GM13976 (cell line): Measurements from ENCODE around the gene RASA2.

Experiments used
- DNase-seq: peaks from one replicate; pipeline ENCODE4 v3.0.0; 2012; ENCODE audit warnings: low spot score
- in situ Hi-C: fragments of 300-500 bp; cut with MboI; formaldehyde crosslinking; loops from one replicate; pipeline ENCODE4 v1.12.0; 2022; ENCODE audit warnings: low sequenced_read_pairs, mixed read lengths, inconsistent platforms; ENCODE audit not compliant: unreplicated experiment
- TF ChIP-seq, protein P1 (sequence below): IDR thresholded peaks from 2 replicates; pipeline ENCODE4 v1.5.1; 2012; ENCODE audit warnings: borderline replicate concordance, mild to moderate bottlenecking; ENCODE audit not compliant: insufficient read depth; ENCODE audit errors: extremely low read depth, missing control alignments, control extremely low read depth

Gene RASA2

DNA sequence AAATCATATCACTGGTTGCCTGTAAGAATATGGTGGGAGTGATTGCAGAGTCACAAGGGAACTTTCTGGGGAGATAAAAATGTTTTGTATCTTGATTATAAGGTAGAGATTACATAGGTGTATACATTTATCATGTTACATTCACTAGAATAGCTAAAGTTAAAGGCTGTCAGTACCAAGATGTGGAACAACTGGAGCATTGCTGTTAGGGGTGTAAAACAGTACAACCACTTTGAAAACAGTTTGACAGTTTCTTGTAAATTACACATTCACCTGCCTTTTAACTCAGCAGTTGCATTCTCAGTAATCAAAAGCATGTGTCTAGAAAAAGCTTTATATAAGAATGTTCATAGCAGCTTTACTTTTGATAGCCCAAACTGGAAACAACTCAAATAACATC, 27.6 kb downstream of the RASA2 start:
- in situ Hi-C loops: no loop called here
- TF ChIP-seq, protein P1, sequence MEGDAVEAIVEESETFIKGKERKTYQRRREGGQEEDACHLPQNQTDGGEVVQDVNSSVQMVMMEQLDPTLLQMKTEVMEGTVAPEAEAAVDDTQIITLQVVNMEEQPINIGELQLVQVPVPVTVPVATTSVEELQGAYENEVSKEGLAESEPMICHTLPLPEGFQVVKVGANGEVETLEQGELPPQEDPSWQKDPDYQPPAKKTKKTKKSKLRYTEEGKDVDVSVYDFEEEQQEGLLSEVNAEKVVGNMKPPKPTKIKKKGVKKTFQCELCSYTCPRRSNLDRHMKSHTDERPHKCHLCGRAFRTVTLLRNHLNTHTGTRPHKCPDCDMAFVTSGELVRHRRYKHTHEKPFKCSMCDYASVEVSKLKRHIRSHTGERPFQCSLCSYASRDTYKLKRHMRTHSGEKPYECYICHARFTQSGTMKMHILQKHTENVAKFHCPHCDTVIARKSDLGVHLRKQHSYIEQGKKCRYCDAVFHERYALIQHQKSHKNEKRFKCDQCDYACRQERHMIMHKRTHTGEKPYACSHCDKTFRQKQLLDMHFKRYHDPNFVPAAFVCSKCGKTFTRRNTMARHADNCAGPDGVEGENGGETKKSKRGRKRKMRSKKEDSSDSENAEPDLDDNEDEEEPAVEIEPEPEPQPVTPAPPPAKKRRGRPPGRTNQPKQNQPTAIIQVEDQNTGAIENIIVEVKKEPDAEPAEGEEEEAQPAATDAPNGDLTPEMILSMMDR: no peak
- DNase-seq: no peak

DNA sequence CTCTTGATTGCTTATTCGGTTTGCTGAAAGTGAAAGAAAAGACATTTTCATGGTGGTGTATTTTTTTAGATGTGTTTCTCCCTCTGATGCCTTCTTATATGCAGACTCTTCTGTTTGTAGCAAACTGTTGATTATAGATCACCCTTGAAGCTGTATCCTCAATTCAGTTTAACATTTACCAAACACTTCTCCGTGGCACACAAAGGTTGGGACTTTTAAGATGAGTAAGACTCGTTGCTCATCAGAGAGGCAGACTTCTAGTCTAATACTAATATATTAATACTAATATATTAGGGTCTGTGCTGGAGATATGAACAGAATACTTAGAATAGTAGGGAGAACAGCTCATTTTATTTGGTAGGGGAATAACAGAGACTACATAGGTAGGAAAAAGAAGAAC, 32.8 kb downstream of the RASA2 start:
- in situ Hi-C loops: no loop called here
- no peak for DNase-seq
- TF ChIP-seq, protein P1: no peak

DNA sequence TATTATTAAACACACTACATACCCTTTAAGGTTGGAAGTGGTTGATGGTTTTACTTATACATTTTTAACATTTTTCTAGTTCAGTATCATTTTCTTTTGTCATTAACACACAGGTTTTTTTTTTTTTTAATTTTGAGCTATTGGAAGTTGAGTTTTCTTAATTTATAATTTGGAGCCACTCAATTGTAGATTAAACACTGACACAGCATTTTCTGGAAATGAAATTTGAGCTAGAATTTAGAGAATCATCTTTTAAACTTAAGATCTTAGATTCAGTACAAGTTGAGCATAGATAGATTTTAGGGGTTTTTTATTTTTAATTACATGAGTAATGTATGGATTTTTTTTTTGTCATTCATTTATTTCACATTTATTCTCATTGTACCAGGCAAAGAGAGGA, 35.0 kb downstream of the RASA2 start:
- in situ Hi-C loops: no loop called here
- DNase-seq: no peak
- TF ChIP-seq, protein P1: no peak

- DNase-seq: no peak
- TF ChIP-seq, protein P1: no peak
- in situ Hi-C loops: no loop called here
These were observed 37.0 kb downstream of the RASA2 start for GRCh38 chr3:141523615-141524375.

GRCh38 chr3:141524988-141525387, 38.2 kb downstream of the RASA2 start:
- TF ChIP-seq, protein P1: no peak
- in situ Hi-C loops: no loop called here
- DNase-seq: no peak

GRCh38 chr3:141525814-141526213, 39.0 kb downstream of the RASA2 start:
- TF ChIP-seq, protein P1: no peak
- in situ Hi-C loops: no loop called here
- no peak for DNase-seq
